HepG2 (cell line): Measurements from ENCODE around the gene UBE2O.

Source experiments
- BORCS8-MEF2B ChIP-seq: sonication (generic); formaldehyde crosslinking; IDR thresholded peaks from 2 replicates; pipeline ENCODE4 v1.8.0; 2022; ENCODE audit warnings: mild to moderate bottlenecking, missing genetic modification reagents
- DNMT1 ChIP-seq: sonication (generic); formaldehyde crosslinking; IDR thresholded peaks from 2 replicates; pipeline ENCODE4 v1.5.1; 2020; ENCODE audit warnings: mild to moderate bottlenecking, missing genetic modification reagents
- KAT2B ChIP-seq: fragments of 150-350 bp; IDR thresholded peaks from 2 replicates; pipeline ENCODE4 v1.6.1; 2014; ENCODE audit warnings: low read depth, low read length, borderline replicate concordance
- KAT7 ChIP-seq: IDR thresholded peaks from 2 replicates; pipeline ENCODE4 v1.6.1; 2018; ENCODE audit warnings: borderline replicate concordance, missing compliant biosample characterization
- RFX5 ChIP-seq: IDR thresholded peaks from 2 replicates; pipeline ENCODE4 v1.6.1; 2011; ENCODE audit warnings: low read depth, low read length, improper control_type of control experiment
- ZNF841 ChIP-seq: sonication (generic); formaldehyde crosslinking; IDR thresholded peaks from 2 replicates; pipeline ENCODE4 v1.8.1; 2023; ENCODE audit warnings: missing genetic modification reagents, borderline replicate concordance

DNA sequence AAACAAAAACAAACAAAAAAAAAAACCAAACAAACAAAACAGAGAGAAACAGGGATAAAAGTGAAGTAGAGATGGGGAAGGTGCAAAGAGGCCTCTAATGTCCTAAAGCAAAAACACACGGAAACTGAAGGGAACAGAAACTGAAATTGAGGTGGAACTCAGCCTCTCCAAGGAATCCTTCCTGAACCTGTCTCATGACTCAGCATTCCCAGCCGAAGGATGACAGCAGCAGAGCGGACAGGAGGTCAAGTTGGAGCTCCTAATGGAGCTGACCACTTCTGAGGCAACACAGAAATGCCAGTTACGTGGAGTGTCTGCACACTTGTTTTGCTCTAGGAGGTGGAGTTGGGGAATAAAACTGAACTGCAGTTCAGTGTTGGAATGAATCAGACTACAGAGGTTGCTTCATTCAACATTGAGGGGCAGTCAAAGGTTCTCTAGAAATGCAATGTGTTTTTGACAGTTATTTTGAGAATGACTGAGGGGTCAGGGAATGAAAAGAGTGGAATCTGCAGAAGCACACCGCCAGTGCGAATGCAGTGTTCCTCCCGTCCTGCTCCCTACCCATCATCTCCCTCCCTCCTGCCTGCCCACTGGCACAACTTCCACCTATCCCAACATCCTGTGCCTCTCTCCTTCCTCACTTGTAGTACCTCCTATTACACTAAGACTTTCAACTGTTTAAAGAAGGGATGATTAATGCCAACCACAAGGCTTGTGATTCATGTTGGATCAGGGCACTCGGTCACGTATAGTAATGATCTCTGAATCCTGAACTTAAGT is 6.3 kb downstream of the UBE2O start:
- no peak for TF ChIP-seq RFX5
- no peak for TF ChIP-seq BORCS8-MEF2B (CRISPR knock-in tag)
- no peak for TF ChIP-seq KAT7 (CRISPR knock-in tag)
- no peak for TF ChIP-seq DNMT1 (CRISPR knock-in tag)
- TF ChIP-seq KAT2B: no peak
- no peak for TF ChIP-seq ZNF841
